H1 (cell line): ENCODE results near the gene ARAP2.

Experiments used
- BCL11A ChIP-seq, 2 experiments: IDR thresholded peaks; one replicate each; pipeline ENCODE4 v1.6.1; 2011; ENCODE audit warnings: low read depth in 2 of 2, low read length in 2 of 2, mild to moderate bottlenecking in 2 of 2
- CBX5 ChIP-seq: fragments of 300-800, 300-1000 bp; sonication (generic); IDR thresholded peaks from 2 replicates; pipeline ENCODE4 v1.7.1; 2016; ENCODE audit warnings: antibody characterized with exemption, low read length, low read depth
- HDAC6 ChIP-seq: IDR thresholded peaks from one replicate; pipeline ENCODE4 v1.7.1; 2012; ENCODE audit warnings: low read depth, mild to moderate bottlenecking, inconsistent platforms, low read length, moderate library complexity
- KDM1A ChIP-seq: fragments of 200-600, 300-600 bp; sonication (generic); IDR thresholded peaks from 2 replicates; pipeline ENCODE4 v1.7.1; 2016; ENCODE audit warnings: mild to moderate bottlenecking, low read length, borderline replicate concordance
- PHF8 ChIP-seq: fragments of 200-600 bp; sonication (generic); conservative IDR thresholded peaks from 2 replicates; pipeline ENCODE4 v1.7.1; 2012; ENCODE audit warnings: low read depth, mild to moderate bottlenecking, inconsistent platforms, low read length, moderate library complexity
- POLR2A ChIP-seq, 2 experiments: IDR thresholded peaks; 1 replicate in 1 of 2; 2 replicates in 1 of 2; pipeline ENCODE4 v1.6.1; 2011; ENCODE audit warnings: low read depth in 2 of 2, low read length in 2 of 2, mild to moderate bottlenecking in 2 of 2; ENCODE audit errors: control extremely low read depth in 1 of 2
- POLR2AphosphoS5 ChIP-seq: IDR thresholded peaks from 2 replicates; pipeline ENCODE4 v1.6.1; 2011; ENCODE audit warnings: low read depth, low read length
- TAF1 ChIP-seq: IDR thresholded peaks from 2 replicates; pipeline ENCODE4 v1.6.1; 2011; ENCODE audit warnings: mild to moderate bottlenecking, low read depth, low read length
- TF ChIP-seq, protein P1 (sequence below), 3 experiments: IDR thresholded peaks; 1 replicate in 2 of 3; 2 replicates in 1 of 3; pipeline versions ENCODE4 v1.5.1 to v1.6.1; 2011; ENCODE audit warnings: low read length in 3 of 3, mild to moderate bottlenecking in 3 of 3, inconsistent platforms in 2 of 3, low read depth in 1 of 3, moderate library complexity in 1 of 3; ENCODE audit not compliant: insufficient read depth in 1 of 3; ENCODE audit errors: control extremely low read depth in 1 of 3
- TF ChIP-seq, protein P2 (sequence below): IDR thresholded peaks from 2 replicates; pipeline ENCODE4 v1.6.1; 2011; ENCODE audit warnings: low read depth, mild to moderate bottlenecking, low read length; ENCODE audit not compliant: insufficient read depth

DNA sequence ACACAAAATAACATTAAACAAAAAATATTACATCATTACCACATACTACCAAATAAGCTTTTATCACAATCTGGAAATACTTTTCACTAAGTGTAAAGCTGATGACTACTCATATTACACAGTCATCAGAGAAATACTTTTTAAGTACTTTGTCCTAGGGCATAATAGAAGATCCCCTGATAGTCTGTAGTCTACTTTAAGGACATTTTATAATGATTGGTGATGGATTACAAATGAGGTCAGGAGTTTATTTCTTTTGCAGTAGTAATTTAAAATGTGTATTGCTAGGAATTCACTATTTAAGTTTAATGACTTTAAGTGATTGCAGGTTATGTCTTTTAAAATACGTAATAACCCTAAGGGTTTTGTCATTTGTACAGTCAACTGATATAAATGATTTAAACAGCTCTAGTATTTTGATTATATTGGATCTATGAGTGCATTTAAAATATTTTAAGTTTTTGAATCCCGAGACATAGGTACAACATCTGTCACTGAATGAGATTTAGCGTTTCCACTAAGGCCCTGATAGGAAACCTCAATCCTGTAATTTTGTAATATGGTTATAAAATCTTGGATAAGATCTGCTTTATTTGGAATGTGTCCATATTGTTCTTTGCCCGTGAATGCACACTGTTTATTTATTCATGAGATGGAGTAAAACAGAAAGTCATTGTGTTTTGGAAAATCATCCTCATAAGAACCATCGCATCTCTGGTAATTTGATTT, 189.5 kb downstream of the ARAP2 start:
- TF ChIP-seq CBX5 (no peak), BCL11A (IDR thresholded peaks at IDR 0.05; ENCODE audit: low read depth in 2 of 2, low read length in 2 of 2) (no peak), PHF8 (no peak), KDM1A (no peak), POLR2AphosphoS5 (no peak), TAF1 (no peak), HDAC6 (no peak), POLR2A (IDR thresholded peaks at IDR 0.05; ENCODE audit: control extremely low read depth in 1 of 2, low read depth in 2 of 2, low read length in 2 of 2) (no peak)
- TF ChIP-seq, protein P1, sequence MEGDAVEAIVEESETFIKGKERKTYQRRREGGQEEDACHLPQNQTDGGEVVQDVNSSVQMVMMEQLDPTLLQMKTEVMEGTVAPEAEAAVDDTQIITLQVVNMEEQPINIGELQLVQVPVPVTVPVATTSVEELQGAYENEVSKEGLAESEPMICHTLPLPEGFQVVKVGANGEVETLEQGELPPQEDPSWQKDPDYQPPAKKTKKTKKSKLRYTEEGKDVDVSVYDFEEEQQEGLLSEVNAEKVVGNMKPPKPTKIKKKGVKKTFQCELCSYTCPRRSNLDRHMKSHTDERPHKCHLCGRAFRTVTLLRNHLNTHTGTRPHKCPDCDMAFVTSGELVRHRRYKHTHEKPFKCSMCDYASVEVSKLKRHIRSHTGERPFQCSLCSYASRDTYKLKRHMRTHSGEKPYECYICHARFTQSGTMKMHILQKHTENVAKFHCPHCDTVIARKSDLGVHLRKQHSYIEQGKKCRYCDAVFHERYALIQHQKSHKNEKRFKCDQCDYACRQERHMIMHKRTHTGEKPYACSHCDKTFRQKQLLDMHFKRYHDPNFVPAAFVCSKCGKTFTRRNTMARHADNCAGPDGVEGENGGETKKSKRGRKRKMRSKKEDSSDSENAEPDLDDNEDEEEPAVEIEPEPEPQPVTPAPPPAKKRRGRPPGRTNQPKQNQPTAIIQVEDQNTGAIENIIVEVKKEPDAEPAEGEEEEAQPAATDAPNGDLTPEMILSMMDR (IDR thresholded peaks at IDR 0.05; ENCODE audit: control extremely low read depth in 1 of 3, insufficient read depth in 1 of 3, low read depth in 1 of 3, low read length in 3 of 3): no peak
- TF ChIP-seq, protein P2, sequence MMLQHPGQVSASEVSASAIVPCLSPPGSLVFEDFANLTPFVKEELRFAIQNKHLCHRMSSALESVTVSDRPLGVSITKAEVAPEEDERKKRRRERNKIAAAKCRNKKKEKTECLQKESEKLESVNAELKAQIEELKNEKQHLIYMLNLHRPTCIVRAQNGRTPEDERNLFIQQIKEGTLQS: no peak
